ENCODE results near the gene RNF113B.

The RNF113B gene

DNA sequence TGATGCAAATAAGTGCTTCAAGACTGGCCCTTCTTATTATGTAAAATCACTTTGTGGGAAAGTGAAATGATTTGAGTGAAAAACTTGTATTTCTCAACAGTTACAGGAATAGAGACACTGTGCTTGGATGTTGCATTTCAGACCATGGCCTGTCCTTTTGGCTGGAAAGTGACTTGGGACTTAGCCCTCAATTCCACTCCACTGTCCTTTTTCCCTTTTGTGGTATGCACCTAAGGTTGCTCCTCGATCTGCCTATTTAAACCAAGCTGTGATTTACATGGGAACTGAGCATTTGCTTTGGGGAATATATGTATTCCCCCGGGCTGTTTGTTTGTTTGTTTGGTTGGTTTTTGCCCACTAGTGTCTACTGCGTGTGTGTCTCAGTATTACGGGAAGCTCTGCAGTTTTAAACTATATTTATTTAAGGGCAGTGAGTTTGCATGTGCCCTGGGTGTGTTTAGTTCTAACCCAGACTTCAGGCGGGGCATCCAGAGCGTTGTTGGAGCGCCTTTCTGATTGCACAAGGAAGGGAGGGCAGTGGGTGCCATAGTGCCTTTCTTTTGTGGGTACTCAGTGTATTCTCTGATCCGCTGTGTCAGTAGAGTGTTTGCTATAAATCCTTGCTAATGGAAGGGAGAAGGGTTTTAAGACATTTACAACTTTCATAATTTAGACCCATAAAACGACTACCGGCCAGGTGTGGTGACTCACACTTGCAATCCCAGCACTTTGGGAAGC is 18.2 kb upstream of the RNF113B start:
- Histone ChIP-seq H4K20me1 (ENCODE audit: control insufficient read depth, insufficient read depth, low read depth, low read length) (no peaks in the 10 kb centered on the region), H3K9me2 (replicated peaks; ENCODE audit: control insufficient read depth, low read length) (no peaks in the 10 kb centered on the region), H3K4me1 (ENCODE audit: control insufficient read depth, low read length) (no peaks in the 10 kb centered on the region), H3F3A (ENCODE audit: control insufficient read depth, insufficient read depth) (no peaks in the 10 kb centered on the region), H3K4me3 (ENCODE audit: low read length) (no peak overlapping the region), H3K9me3 (ENCODE audit: control insufficient read depth, insufficient read depth, low read length) (no peaks in the 10 kb centered on the region), H3K36me3 (ENCODE audit: control insufficient read depth, low read length) (no peaks in the 10 kb centered on the region), H3K27ac (ENCODE audit: low read depth, low read length) (no peak overlapping the region), H3K79me2 (ENCODE audit: control insufficient read depth, low read length) (no peaks in the 10 kb centered on the region), H3K27me3 (ENCODE audit: control insufficient read depth, low read length) (no peaks in the 10 kb centered on the region), H3K4me2 (ENCODE audit: low read length) (no peak overlapping the region)
- TF ChIP-seq, protein P1, sequence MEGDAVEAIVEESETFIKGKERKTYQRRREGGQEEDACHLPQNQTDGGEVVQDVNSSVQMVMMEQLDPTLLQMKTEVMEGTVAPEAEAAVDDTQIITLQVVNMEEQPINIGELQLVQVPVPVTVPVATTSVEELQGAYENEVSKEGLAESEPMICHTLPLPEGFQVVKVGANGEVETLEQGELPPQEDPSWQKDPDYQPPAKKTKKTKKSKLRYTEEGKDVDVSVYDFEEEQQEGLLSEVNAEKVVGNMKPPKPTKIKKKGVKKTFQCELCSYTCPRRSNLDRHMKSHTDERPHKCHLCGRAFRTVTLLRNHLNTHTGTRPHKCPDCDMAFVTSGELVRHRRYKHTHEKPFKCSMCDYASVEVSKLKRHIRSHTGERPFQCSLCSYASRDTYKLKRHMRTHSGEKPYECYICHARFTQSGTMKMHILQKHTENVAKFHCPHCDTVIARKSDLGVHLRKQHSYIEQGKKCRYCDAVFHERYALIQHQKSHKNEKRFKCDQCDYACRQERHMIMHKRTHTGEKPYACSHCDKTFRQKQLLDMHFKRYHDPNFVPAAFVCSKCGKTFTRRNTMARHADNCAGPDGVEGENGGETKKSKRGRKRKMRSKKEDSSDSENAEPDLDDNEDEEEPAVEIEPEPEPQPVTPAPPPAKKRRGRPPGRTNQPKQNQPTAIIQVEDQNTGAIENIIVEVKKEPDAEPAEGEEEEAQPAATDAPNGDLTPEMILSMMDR (IDR thresholded peaks at IDR 0.05; ENCODE audit: low read depth, low read length, poor library complexity, severe bottlenecking), result no peak
- no peak for TF ChIP-seq EZH2phosphoT487 (IDR thresholded peaks at IDR 0.05; ENCODE audit: borderline replicate concordance, low read length)

DNA sequence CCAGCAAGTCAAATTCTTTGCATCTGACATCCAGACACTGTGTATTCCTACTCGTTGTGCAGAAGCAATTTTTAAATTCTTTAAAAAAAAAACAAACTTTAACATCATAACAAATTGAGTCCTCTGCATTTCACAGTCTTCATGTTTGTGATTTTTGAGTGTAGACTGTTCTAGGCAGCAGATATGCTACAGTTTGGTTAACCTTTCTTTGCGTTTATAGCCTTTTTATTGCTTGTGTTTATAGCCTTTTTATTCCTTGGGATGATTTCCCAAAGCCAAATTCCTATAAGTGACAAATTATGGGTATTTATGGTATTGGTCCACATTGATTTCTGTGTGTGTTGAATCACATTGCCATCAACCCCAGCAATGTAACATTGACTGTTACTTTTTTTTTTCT is 14.9 kb upstream of the RNF113B start:
- Histone ChIP-seq H3K9me3 (ENCODE audit: control insufficient read depth, insufficient read depth, low read length) (no peaks in the 10 kb centered on the region), H3K9me2 (replicated peaks; ENCODE audit: control insufficient read depth, low read length) (no peaks in the 10 kb centered on the region), H3K4me2 (ENCODE audit: low read length) (no peak overlapping the region), H3K4me1 (ENCODE audit: control insufficient read depth, low read length) (no peaks in the 10 kb centered on the region), H3F3A (ENCODE audit: control insufficient read depth, insufficient read depth) (no peaks in the 10 kb centered on the region), H3K4me3 (ENCODE audit: low read length) (no peak overlapping the region), H3K27me3 (ENCODE audit: control insufficient read depth, low read length) (no peaks in the 10 kb centered on the region), H3K79me2 (ENCODE audit: control insufficient read depth, low read length) (no peaks in the 10 kb centered on the region), H3K36me3 (ENCODE audit: control insufficient read depth, low read length) (no peaks in the 10 kb centered on the region), H4K20me1 (ENCODE audit: control insufficient read depth, insufficient read depth, low read depth, low read length) (no peaks in the 10 kb centered on the region), H3K27ac (ENCODE audit: low read depth, low read length) (no peak overlapping the region)
- no peak for TF ChIP-seq EZH2phosphoT487 (IDR thresholded peaks at IDR 0.05; ENCODE audit: borderline replicate concordance, low read length)
- TF ChIP-seq, protein P1 (IDR thresholded peaks at IDR 0.05; ENCODE audit: low read depth, low read length, poor library complexity, severe bottlenecking), result no peak

GRCh38 chr13:98190889-98191444 is 13.9 kb upstream of the RNF113B start:
- TF ChIP-seq EZH2phosphoT487 (IDR thresholded peaks at IDR 0.05; ENCODE audit: borderline replicate concordance, low read length), result no peak
- TF ChIP-seq, protein P1 (IDR thresholded peaks at IDR 0.05; ENCODE audit: low read depth, low read length, poor library complexity, severe bottlenecking), result no peak
- no peaks in the 10 kb centered on the region for H3K27me3 ChIP-seq (ENCODE audit: control insufficient read depth, low read length)

More at GRCh38 chr13:98190889-98191444, 13.9 kb upstream of the RNF113B start:
- Histone ChIP-seq H3K36me3 (ENCODE audit: control insufficient read depth, low read length) (no peaks in the 10 kb centered on the region), H3K4me3 (ENCODE audit: low read length) (no peak overlapping the region), H3K9me3 (ENCODE audit: control insufficient read depth, insufficient read depth, low read length) (no peaks in the 10 kb centered on the region), H3K27ac (ENCODE audit: low read depth, low read length) (no peak overlapping the region), H3K9me2 (replicated peaks; ENCODE audit: control insufficient read depth, low read length) (no peaks in the 10 kb centered on the region), H3K4me1 (ENCODE audit: control insufficient read depth, low read length) (no peaks in the 10 kb centered on the region), H3K79me2 (ENCODE audit: control insufficient read depth, low read length) (no peaks in the 10 kb centered on the region), H4K20me1 (ENCODE audit: control insufficient read depth, insufficient read depth, low read depth, low read length) (no peaks in the 10 kb centered on the region), H3F3A (ENCODE audit: control insufficient read depth, insufficient read depth) (no peaks in the 10 kb centered on the region), H3K4me2 (ENCODE audit: low read length) (no peak overlapping the region)

All from DOHH2 (cell line).